GM12873 (cell line): ENCODE data around the gene DNAI1.

Experiments used
- TF ChIP-seq, protein P1 (sequence below): IDR thresholded peaks from 2 replicates; pipeline ENCODE4 v1.5.1; 2012; ENCODE audit warnings: low read depth, mild to moderate bottlenecking, moderate library complexity, low read length, control low read depth; ENCODE audit not compliant: insufficient read depth; ENCODE audit errors: missing control alignments

The DNAI1 gene

DNA sequence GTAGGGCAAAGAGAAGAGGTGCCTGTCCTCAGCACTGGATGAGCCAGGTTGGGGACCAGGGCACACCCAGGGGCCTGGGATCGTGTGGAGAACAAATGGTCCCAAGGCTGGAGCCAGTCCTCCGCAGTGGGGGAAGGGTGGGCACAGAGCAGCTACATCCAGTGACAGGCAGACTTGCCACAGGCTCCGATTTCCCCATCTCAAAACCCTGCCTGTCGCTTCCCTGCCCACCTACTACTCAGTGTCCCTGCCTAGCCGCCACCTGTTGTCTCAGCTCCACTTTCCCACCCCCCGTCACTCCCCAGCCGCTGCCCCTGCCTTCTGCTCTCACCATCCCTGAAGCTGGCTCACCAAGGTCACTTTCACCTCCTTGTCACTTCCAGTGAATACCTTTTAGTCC is 78.1 kb downstream of the DNAI1 start:
- TF ChIP-seq, protein P1, sequence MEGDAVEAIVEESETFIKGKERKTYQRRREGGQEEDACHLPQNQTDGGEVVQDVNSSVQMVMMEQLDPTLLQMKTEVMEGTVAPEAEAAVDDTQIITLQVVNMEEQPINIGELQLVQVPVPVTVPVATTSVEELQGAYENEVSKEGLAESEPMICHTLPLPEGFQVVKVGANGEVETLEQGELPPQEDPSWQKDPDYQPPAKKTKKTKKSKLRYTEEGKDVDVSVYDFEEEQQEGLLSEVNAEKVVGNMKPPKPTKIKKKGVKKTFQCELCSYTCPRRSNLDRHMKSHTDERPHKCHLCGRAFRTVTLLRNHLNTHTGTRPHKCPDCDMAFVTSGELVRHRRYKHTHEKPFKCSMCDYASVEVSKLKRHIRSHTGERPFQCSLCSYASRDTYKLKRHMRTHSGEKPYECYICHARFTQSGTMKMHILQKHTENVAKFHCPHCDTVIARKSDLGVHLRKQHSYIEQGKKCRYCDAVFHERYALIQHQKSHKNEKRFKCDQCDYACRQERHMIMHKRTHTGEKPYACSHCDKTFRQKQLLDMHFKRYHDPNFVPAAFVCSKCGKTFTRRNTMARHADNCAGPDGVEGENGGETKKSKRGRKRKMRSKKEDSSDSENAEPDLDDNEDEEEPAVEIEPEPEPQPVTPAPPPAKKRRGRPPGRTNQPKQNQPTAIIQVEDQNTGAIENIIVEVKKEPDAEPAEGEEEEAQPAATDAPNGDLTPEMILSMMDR = no peak

DNA sequence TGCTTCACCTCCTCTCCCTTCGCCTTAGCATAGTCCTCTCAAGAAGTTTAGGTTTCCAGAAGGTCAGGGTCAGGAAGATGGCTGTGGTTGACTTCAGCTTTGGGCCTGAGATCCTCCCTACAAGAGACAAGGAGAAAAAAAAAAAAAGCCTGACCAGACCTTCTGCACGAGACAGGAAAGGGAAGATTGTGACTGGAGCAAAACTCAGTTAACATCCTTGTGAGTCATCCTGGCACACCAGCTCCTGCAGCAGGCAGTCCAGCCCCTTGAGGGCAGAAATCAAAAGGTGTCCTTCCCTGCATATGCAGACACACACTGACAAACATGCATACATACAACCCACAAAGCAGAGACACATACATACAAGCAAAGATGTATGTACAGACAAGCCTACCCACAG is 82.2 kb downstream of the DNAI1 start:
- TF ChIP-seq, protein P1 = no peak

DNA sequence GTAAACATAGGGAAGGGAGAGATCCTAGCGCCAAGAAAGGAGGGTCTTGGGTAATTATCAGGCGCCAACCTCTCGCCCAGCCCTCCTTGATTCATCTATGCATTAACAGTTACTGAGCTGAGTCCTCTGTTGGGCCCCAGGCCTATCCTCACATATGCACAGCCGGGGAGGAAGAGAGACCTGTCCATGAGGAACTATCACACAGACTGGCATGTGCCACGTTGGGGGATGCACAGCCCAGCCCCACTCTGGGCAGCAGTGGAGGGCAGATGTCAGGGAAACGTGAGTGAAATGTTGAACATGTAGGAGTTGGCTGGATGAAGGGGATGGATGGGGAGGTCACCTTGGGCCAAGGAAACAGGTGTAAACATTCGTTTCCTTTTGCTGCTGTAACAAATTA is 82.9 kb downstream of the DNAI1 start:
- TF ChIP-seq, protein P1 = no peak

DNA sequence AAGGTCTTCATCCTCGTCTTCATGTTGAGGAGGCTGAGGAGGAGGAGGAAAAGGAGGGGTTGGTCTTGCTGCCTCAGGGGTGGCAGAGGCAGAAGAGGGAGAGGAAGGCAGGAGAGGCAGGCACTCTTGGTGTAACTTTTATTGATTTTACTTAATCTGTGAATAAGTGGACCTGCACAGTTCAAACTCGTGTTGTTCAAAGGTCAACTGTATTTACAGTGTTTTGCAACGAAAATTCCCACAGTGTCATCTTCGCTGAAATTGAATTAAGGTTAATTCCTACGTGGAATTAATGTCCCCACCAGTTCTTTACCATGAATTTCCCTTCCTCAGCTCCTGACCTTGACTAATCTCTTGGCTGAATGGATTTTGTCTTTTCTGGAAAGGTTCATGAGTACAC is 85.4 kb downstream of the DNAI1 start:
- TF ChIP-seq, protein P1 = no peak

DNA sequence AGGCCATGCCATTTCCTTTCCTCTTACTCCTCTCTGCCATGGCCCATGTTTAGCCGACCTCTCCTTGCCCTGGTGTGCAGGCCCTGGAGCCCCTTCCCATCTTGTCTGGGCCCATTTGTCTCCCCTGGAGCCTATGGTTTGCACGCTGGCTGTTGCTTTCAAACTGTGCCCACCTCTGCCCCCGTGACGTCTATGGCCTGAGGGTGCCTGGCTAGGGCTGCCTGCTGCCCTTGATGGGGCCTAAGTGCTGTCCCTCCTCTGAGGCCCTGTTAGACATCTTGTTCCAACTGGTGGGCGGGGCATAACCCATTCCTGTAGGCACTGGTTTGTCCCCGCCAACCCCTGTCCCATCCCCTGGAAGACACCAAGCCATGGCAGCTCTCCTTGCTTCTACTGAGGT is 86.9 kb downstream of the DNAI1 start:
- TF ChIP-seq, protein P1 = no peak

DNA sequence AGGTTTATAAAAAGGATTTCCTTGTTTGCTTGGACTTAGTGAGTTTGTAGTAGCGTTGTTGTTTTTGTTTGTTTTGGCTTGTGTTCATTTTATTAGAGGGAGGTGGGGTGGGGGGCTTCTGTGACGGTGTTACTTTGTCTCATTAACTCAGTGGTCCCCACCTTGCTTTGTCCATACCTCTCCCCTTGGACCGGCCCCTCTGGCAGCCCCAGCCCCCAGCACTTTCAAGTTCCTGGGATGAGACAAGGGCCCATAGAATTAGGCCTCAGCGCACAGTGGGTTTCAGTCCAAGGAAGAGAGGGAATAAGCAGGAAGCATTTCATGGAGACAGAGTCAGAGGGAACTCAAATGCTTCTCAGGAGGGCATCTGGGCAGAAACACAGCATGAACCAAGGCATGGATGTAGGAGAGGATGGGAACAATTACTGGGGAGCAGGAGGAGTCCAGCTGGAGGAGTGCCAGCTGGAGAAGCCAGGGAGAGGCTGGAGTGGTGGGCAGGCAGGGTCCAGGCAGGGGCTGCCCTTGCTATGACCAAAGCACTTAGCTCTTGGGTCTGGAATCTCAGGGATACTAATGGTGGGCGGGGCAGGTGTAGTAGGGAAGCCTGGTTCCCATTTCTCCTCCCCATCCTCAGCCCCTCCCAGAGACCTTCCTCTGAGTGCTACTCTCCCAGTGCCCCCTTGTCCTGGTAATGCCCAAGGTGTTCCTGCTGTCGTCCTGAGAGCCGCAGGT is 87.7 kb downstream of the DNAI1 start:
- TF ChIP-seq, protein P1 = no peak

DNA sequence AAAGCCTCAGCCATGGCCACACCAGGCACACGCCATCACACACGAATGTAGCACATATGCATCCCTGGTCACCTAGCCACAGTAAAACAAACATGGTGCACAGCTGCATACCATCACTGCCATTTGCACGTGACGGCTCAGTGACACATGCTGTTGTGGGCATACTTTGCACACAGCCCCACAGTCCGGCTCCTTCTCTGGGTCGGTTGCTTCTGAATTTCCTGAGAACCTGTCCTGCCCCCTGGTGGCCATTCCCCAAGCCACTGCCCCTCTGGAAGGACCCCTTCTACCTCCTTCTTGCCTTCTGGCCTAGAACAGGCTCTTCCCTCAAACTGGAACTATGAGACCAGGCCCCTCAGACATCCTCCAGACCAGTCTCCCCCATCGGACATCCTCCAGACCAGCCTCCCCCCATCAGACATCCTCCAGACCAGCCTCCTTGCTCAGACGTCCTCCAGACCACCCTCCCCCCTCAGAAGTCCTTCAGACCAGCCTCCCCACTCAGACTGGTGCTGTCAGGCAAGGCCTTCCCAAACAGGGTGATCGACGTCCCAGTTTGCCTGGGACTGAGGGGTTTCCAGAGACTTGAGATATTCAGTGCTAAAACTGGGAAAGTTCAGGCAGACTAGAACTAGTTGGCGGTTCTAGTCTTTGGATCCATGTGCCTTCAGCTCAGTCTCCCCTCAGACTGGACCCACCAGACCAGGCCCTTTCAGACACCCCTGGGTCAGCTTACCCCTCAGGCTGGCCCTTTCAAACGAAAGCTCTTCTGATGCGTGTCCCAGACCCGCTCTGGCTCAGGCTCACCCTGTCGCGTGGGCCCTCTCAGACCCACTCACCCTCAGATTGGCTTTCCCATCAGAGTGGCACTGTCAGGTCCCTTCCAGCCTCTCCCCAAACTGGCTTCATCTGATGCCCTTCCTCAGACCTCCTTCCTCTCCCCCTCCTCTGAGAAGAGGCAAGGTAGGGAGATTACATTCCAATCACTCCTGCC is 88.5 kb downstream of the DNAI1 start:
- TF ChIP-seq, protein P1 = peak; percentile 73
